ENCODE measurements around the gene C12orf43. TPM values are rescaled to one million over a fixed set of nuclear protein-coding genes. Genes with fewer than 3 reads are reported as not detected.

C12orf43 gene
- total and polyA plus RNA-seq, 3 donors from 2014 or later: 14.3 to 16.5 (median 15.9) TPM

- Histone ChIP-seq H3K36me3 (ENCODE audit: low read depth, missing control alignments) (peaks cover 4% of the 10 kb centered on the region), H3K27ac (no peak overlapping the region), H3K27me3 (no peaks in the 10 kb centered on the region), H3K4me3 (no peak overlapping the region), H3K4me1 (no peaks in the 10 kb centered on the region), H3K9me3 (no peaks in the 10 kb centered on the region)
- intact Hi-C loops (cut with DNase I; ENCODE audit: low total_unique reads): no loop called here
- DNase-seq: no peak
- WGBS, 2 donors: 93 to 95% methylated on average over 8 of the region's 8 CpGs
- TF ChIP-seq POLR2A (IDR thresholded peaks at IDR 0.05): no peak
- TF ChIP-seq, protein P1, sequence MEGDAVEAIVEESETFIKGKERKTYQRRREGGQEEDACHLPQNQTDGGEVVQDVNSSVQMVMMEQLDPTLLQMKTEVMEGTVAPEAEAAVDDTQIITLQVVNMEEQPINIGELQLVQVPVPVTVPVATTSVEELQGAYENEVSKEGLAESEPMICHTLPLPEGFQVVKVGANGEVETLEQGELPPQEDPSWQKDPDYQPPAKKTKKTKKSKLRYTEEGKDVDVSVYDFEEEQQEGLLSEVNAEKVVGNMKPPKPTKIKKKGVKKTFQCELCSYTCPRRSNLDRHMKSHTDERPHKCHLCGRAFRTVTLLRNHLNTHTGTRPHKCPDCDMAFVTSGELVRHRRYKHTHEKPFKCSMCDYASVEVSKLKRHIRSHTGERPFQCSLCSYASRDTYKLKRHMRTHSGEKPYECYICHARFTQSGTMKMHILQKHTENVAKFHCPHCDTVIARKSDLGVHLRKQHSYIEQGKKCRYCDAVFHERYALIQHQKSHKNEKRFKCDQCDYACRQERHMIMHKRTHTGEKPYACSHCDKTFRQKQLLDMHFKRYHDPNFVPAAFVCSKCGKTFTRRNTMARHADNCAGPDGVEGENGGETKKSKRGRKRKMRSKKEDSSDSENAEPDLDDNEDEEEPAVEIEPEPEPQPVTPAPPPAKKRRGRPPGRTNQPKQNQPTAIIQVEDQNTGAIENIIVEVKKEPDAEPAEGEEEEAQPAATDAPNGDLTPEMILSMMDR (IDR thresholded peaks at IDR 0.05): no peak
Observed at GRCh38 chr12:121008347-121009098, 7.8 kb downstream of the C12orf43 start.

- Histone ChIP-seq H3K27ac (no peak overlapping the region), H3K27me3 (no peaks in the 10 kb centered on the region), H3K4me3 (no peak overlapping the region), H3K36me3 (ENCODE audit: low read depth, missing control alignments) (peaks cover 4% of the 10 kb centered on the region), H3K4me1 (no peaks in the 10 kb centered on the region), H3K9me3 (no peaks in the 10 kb centered on the region)
- intact Hi-C loops (cut with DNase I; ENCODE audit: low total_unique reads): no loop called here
- 50 to 76% methylated on average over 6 to 9 of the region's 9 CpGs for WGBS, 2 donors
- peak; percentile 62 for DNase-seq
- TF ChIP-seq POLR2A (IDR thresholded peaks at IDR 0.05): no peak
- TF ChIP-seq, protein P1 (IDR thresholded peaks at IDR 0.05): peak in 2 of 3 experiments; percentile 42 to 43
Observed at GRCh38 chr12:121005346-121005815, 10.9 kb downstream of the C12orf43 start.

- Histone ChIP-seq H3K27me3 (no peaks in the 10 kb centered on the region), H3K27ac (no peak overlapping the region), H3K9me3 (no peaks in the 10 kb centered on the region), H3K36me3 (ENCODE audit: low read depth, missing control alignments) (peaks cover 4% of the 10 kb centered on the region), H3K4me1 (no peaks in the 10 kb centered on the region), H3K4me3 (no peak overlapping the region)
- intact Hi-C loops (cut with DNase I; ENCODE audit: low total_unique reads): no loop called here
- TF ChIP-seq, protein P1 (IDR thresholded peaks at IDR 0.05): no peak
- no peak for TF ChIP-seq POLR2A (IDR thresholded peaks at IDR 0.05)
- WGBS, 2 donors: 90 to 94% methylated on average over 15 to 16 of the region's 16 CpGs
- no peak for DNase-seq
Observed at GRCh38 chr12:121004253-121004815, 12.0 kb downstream of the C12orf43 start.

GRCh38 chr12:121003650-121004049, 12.6 kb downstream of the C12orf43 start:
- Histone ChIP-seq H3K9me3 (no peaks in the 10 kb centered on the region), H3K4me3 (no peak overlapping the region), H3K27me3 (no peaks in the 10 kb centered on the region), H3K27ac (no peak overlapping the region), H3K4me1 (no peaks in the 10 kb centered on the region), H3K36me3 (ENCODE audit: low read depth, missing control alignments) (peaks cover 4% of the 10 kb centered on the region)
- intact Hi-C loops (cut with DNase I; ENCODE audit: low total_unique reads): no loop called here
- TF ChIP-seq, protein P1 (IDR thresholded peaks at IDR 0.05): no peak
- no peak for TF ChIP-seq POLR2A (IDR thresholded peaks at IDR 0.05)
- WGBS, 2 donors: 86 to 87% methylated on average over 4 of the region's 4 CpGs
- no peak for DNase-seq
